Measurements from ENCODE around the gene ALDH6A1. TPM values are rescaled to one million over a fixed set of nuclear protein-coding genes. Genes with fewer than 3 reads are reported as not detected.

Gene ALDH6A1
- total RNA-seq, 1 donor from 2014 or later = 4.9 TPM

GRCh38 chr14:74048281-74048680 lies 36.0 kb downstream of the ALDH6A1 start:
- intact Hi-C loops (cut with DNase I) = no loop called here
- Histone ChIP-seq H3K9me3 (no peaks in the 10 kb centered on the region), H3K36me3 (no peaks in the 10 kb centered on the region), H3K27me3 (no peaks in the 10 kb centered on the region), H3K4me1 (no peaks in the 10 kb centered on the region), H3K4me3 (no peak overlapping the region), H3K27ac (no peak overlapping the region)
- no peak for TF ChIP-seq CTCF (IDR thresholded peaks at IDR 0.05)
- DNase-seq (ENCODE audit: low spot score in 2 of 2) = no peak

GRCh38 chr14:74045522-74045921 lies 38.7 kb downstream of the ALDH6A1 start:
- no peaks in the 10 kb centered on the region for H3K27me3 ChIP-seq
- no peaks in the 10 kb centered on the region for H3K9me3 ChIP-seq
- no peak for TF ChIP-seq CTCF (IDR thresholded peaks at IDR 0.05)
- no peaks in the 10 kb centered on the region for H3K36me3 ChIP-seq
- H3K4me3 ChIP-seq = no peak overlapping the region
- intact Hi-C loops (cut with DNase I) = no loop called here
- no peak overlapping the region for H3K27ac ChIP-seq
- no peaks in the 10 kb centered on the region for H3K4me1 ChIP-seq
- DNase-seq (ENCODE audit: low spot score in 2 of 2) = no peak

DNA sequence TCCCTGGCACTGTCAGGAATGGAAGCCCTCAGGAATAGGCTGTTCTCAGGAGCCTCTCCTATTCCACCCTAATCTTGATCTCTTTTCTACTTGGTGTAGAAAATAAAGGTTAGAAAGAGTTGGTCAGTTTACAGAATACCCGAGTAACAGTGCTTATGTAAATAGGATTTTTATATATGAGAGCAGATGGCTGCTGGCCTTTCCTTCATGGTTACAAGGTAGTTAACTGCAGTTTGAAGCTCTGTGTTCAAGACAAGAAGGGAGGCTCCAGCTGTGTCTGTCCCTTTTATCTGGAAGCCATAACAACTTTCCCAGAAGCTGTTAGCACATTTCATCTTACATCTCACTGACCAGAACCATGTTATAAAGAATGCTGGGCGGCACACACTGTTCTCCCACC lies 42.0 kb downstream of the ALDH6A1 start:
- H3K4me3 ChIP-seq = no peak overlapping the region
- no peak for DNase-seq (ENCODE audit: low spot score in 2 of 2)
- H3K27me3 ChIP-seq = no peaks in the 10 kb centered on the region
- H3K36me3 ChIP-seq = no peaks in the 10 kb centered on the region
- no peaks in the 10 kb centered on the region for H3K9me3 ChIP-seq
- intact Hi-C loops (cut with DNase I) = no loop called here
- no peak overlapping the region for H3K27ac ChIP-seq
- no peak for TF ChIP-seq CTCF (IDR thresholded peaks at IDR 0.05)
- H3K4me1 ChIP-seq = no peaks in the 10 kb centered on the region

GRCh38 chr14:74038020-74038859 lies 46.0 kb downstream of the ALDH6A1 start:
- Histone ChIP-seq H3K36me3 (no peaks in the 10 kb centered on the region), H3K27ac (no peak overlapping the region), H3K4me3 (no peak overlapping the region), H3K4me1 (no peaks in the 10 kb centered on the region), H3K9me3 (no peaks in the 10 kb centered on the region), H3K27me3 (no peaks in the 10 kb centered on the region)
- DNase-seq (ENCODE audit: low spot score in 2 of 2) = no peak
- peak; percentile 43 to 66 (median 63) for TF ChIP-seq CTCF (IDR thresholded peaks at IDR 0.05)
- intact Hi-C loops (cut with DNase I) = no loop called here

DNA sequence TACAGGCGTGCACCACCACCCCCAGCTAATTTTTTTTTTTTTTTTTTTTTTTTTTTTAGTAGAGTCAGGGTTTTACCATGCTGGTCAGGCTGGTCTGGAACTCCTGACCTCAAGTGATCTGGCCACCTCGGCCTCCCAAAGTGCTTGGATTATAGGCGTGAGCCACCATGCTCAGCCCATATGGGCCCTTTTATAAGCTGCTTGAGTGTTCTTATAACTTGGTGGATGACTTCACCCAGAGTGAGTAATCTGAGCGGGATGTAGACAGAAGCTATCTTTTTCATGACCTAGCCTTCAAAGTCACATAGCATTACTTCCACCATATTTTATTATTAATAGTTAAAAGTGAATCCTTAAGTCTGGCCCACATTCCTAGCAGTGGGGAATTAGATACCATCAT lies 48.7 kb downstream of the ALDH6A1 start:
- intact Hi-C loops (cut with DNase I) = no loop called here
- Histone ChIP-seq H3K4me1 (no peaks in the 10 kb centered on the region), H3K27ac (no peak overlapping the region), H3K27me3 (no peaks in the 10 kb centered on the region), H3K36me3 (no peaks in the 10 kb centered on the region), H3K4me3 (no peak overlapping the region), H3K9me3 (no peaks in the 10 kb centered on the region)
- TF ChIP-seq CTCF (IDR thresholded peaks at IDR 0.05) = no peak
- no peak for DNase-seq (ENCODE audit: low spot score in 2 of 2)
